GM12878 (cell line): ENCODE data around the gene SMARCC2. TPM values are rescaled to one million over a fixed set of nuclear protein-coding genes. Genes with fewer than 3 reads are reported as not detected.

Experiments used
- ATAC-seq: fragments of 200-7000 bp; cut with Tn5 transposase; 3 replicates; pipeline ENCODE4 v1.9.1; 2020; ENCODE audit warnings: mild to moderate bottlenecking, moderate library complexity
- BruUV-seq: library from RNA; stranded (reverse); fragments of 400-500 nt; replicated peaks from 2 replicates; lab custom pipeline; 2021; lab: Mats Ljungman, UMichigan
- CTCF ChIA-PET: fragments of 300-600 bp; sonication (Branson Sonifier 250); formaldehyde crosslinking; extraction: SDS; loops from one replicate; lab custom pipeline; 2021; ENCODE audit warnings: inconsistent platforms; lab: Yijun Ruan, JAX
- POLR2A ChIA-PET: fragments of 350-600 bp; formaldehyde crosslinking; extraction: SDS; loops from one replicate; lab custom pipeline; 2021; ENCODE audit warnings: inconsistent platforms; lab: Charles Lee
- RAD21 ChIA-PET: fragments of 300-600 bp; sonication (Branson Sonifier 250); formaldehyde crosslinking; loops from one replicate; lab custom pipeline; 2023; ENCODE audit warnings: antibody characterized with exemption; ENCODE audit not compliant: unreplicated experiment; lab: Charles Lee
- SMC1A ChIA-PET: fragments of 300-600 bp; sonication (Branson Sonifier 250); formaldehyde crosslinking; loops from one replicate; lab custom pipeline; 2023; ENCODE audit not compliant: unreplicated experiment, uncharacterized antibody; lab: Charles Lee
- DNase-seq: peaks from one replicate; pipeline ENCODE4 v3.0.0-alpha.2; 2011; ENCODE audit warnings: low read depth, low spot score
- FAIRE-seq: peaks from 3 replicates; lab custom pipeline; 2011; peaks lifted over from hg19 to GRCh38; lab: Jason Lieb, UNC
- H2AFZ ChIP-seq: 2 replicates; pipeline ENCODE4 v1.6.0; 2011; ENCODE audit warnings: low read depth, low read length, control low read depth; ENCODE audit not compliant: control insufficient read depth
- H3K27ac ChIP-seq: 2 replicates; pipeline ENCODE4 v1.5.1; 2011; ENCODE audit warnings: control low read depth; ENCODE audit not compliant: control insufficient read depth, insufficient read depth
- H3K27me3 ChIP-seq, 2 experiments: replicated peaks in 1 of 2; 2 replicates each; pipeline versions ENCODE4 v1.6.0 to v1.6.1; 2011; ENCODE audit warnings: low read length in 1 of 2; ENCODE audit not compliant: control insufficient read depth in 2 of 2, insufficient read depth in 2 of 2
- H3K36me3 ChIP-seq, 2 experiments: 2 replicates each; pipeline ENCODE4 v1.5.1; 2011; ENCODE audit warnings: low read length in 1 of 2; ENCODE audit not compliant: control insufficient read depth in 2 of 2, insufficient read depth in 2 of 2
- H3K4me1 ChIP-seq: 2 replicates; pipeline ENCODE4 v1.6.1; 2011; ENCODE audit warnings: mild to moderate bottlenecking, low read length, moderate library complexity, mixed read lengths; ENCODE audit not compliant: control insufficient read depth, insufficient read depth
- H3K4me2 ChIP-seq: 2 replicates; pipeline ENCODE4 v1.6.0; 2011; ENCODE audit warnings: control low read depth; ENCODE audit not compliant: control insufficient read depth, insufficient read depth
- H3K4me3 ChIP-seq: fragments of 200-600 bp; sonication (generic); 2 replicates; pipeline ENCODE4 v1.5.1; 2016
- H3K79me2 ChIP-seq: 2 replicates; pipeline ENCODE4 v1.6.0; 2011; ENCODE audit warnings: low read length; ENCODE audit not compliant: control insufficient read depth, insufficient read depth
- H3K9ac ChIP-seq: 2 replicates; pipeline ENCODE4 v1.8.0; 2011; ENCODE audit warnings: low read length, control low read depth, mixed read lengths; ENCODE audit not compliant: control insufficient read depth, insufficient read depth
- H3K9me3 ChIP-seq: replicated peaks from 3 replicates; pipeline ENCODE4 v1.5.1; 2011; ENCODE audit warnings: mild to moderate bottlenecking, low read length; ENCODE audit not compliant: control insufficient read depth, insufficient read depth
- H4K20me1 ChIP-seq: 2 replicates; pipeline ENCODE4 v1.6.0; 2011; ENCODE audit not compliant: control insufficient read depth, insufficient read depth
- ATF7 ChIP-seq: fragments of 450-650 bp; IDR thresholded peaks from 2 replicates; pipeline ENCODE4 v1.6.1; 2016; ENCODE audit warnings: low read depth, mild to moderate bottlenecking
- BHLHE40 ChIP-seq, 2 experiments: fragments of 450-650 bp in 1 of 2; IDR thresholded peaks; 2 replicates each; pipeline ENCODE4 v1.6.1; 2011 to 2017; ENCODE audit warnings: low read depth in 2 of 2, borderline replicate concordance in 1 of 2, improper control_type of control experiment in 1 of 2, low read length in 1 of 2, mild to moderate bottlenecking in 1 of 2
- CREB1 ChIP-seq: IDR thresholded peaks from 2 replicates; pipeline ENCODE4 v1.6.1; 2012; ENCODE audit warnings: low read depth, mild to moderate bottlenecking, inconsistent platforms
- CREM ChIP-seq: IDR thresholded peaks from 2 replicates; pipeline ENCODE4 v1.6.1; 2014; ENCODE audit warnings: antibody characterized with exemption, low read depth
- EGR1 ChIP-seq, 2 experiments: IDR thresholded peaks; 1 replicate in 1 of 2; 2 replicates in 1 of 2; pipeline ENCODE4 v1.6.1; 2011 to 2012; ENCODE audit warnings: low read depth in 2 of 2, low read length in 2 of 2, borderline replicate concordance in 1 of 2, mild to moderate bottlenecking in 1 of 2, moderate library complexity in 1 of 2
- HDGF ChIP-seq: fragments of 450-650 bp; IDR thresholded peaks from 2 replicates; pipeline ENCODE4 v1.6.1; 2016; ENCODE audit warnings: antibody characterized with exemption
- KLF5 ChIP-seq: fragments of 450-650 bp; IDR thresholded peaks from 2 replicates; pipeline ENCODE4 v1.6.1; 2014; ENCODE audit warnings: mild to moderate bottlenecking; ENCODE audit not compliant: partially characterized antibody
- LARP7 ChIP-seq: fragments of 450-650 bp; IDR thresholded peaks from 2 replicates; pipeline ENCODE4 v1.6.1; 2017; ENCODE audit warnings: mild to moderate bottlenecking
- NFYB ChIP-seq: IDR thresholded peaks from 2 replicates; pipeline ENCODE4 v1.6.1; 2011; ENCODE audit warnings: low read depth, mild to moderate bottlenecking, low read length, improper control_type of control experiment, moderate library complexity; ENCODE audit not compliant: insufficient read depth
- NR2C1 ChIP-seq: fragments of 450-650 bp; IDR thresholded peaks from 2 replicates; pipeline ENCODE4 v1.6.1; 2017; ENCODE audit warnings: antibody characterized with exemption, mild to moderate bottlenecking, moderate library complexity
- SMARCA5 ChIP-seq: fragments of 450-650 bp; IDR thresholded peaks from 2 replicates; pipeline ENCODE4 v1.6.1; 2017; ENCODE audit warnings: mild to moderate bottlenecking
- TARDBP ChIP-seq: IDR thresholded peaks from 2 replicates; pipeline ENCODE4 v1.6.1; 2016; ENCODE audit warnings: borderline replicate concordance
- TCF7 ChIP-seq: IDR thresholded peaks from 2 replicates; pipeline ENCODE4 v1.6.1; 2014; ENCODE audit warnings: antibody characterized with exemption, borderline replicate concordance
- YBX1 ChIP-seq: fragments of 450-650 bp; IDR thresholded peaks from 2 replicates; pipeline ENCODE4 v1.6.1; 2016; ENCODE audit warnings: antibody characterized with exemption
- WGBS: methylation state at CpG from one replicate; pipeline ENCODE4 v1.1.6; 2016; ENCODE audit warnings: low lambda C conversion rate; ENCODE audit not compliant: insufficient replicate concordance, insufficient coverage; ENCODE audit errors: missing lambda C conversion rate; 5-methylcytosine and 5-hydroxymethylcytosine counted together
- in situ Hi-C: fragments of 300-500 bp; cut with MboI; formaldehyde crosslinking; loops from 9 replicates; pipeline ENCODE4 v1.14.3; 2018; ENCODE audit warnings: mixed read lengths
- intact Hi-C: fragments of 100-400 bp; cut with micrococcal nuclease; formaldehyde crosslinking; loops from one replicate; pipeline ENCODE4 v1.14.2; 2022; ENCODE audit not compliant: unreplicated experiment
- polyA plus RNA-seq, 11 experiments: library from polyadenylated mRNA; depleted of rRNA in 4 of 11; unstranded in 6 of 11; stranded (reverse) in 5 of 11; fragments of >200 nt; fragmentation: Nextera tagmentation in 4 of 11; fragmentation: Illumina TruSeq in 1 of 11; extraction: Ambion mirVana in 4 of 11; extraction: Trizol in 1 of 11; gene quantifications; 1 replicate in 1 of 11; 2 replicates in 10 of 11; pipeline versions ENCODE4 v1.2.1 to v1.2.3, GENCODE V29; 2011 to 2016; ENCODE audit warnings: inconsistent platforms in 2 of 11, missing spikeins in 2 of 11, low read depth in 1 of 11
- total RNA-seq, 4 experiments: library from RNA; depleted of rRNA in 3 of 4; stranded (reverse); fragments of >200 nt in 3 of 4; fragmentation: Illumina TruSeq in 1 of 4; extraction: Trizol in 1 of 4; gene quantifications; 2 replicates each; pipeline versions ENCODE4 v1.2.1 to v1.2.3, GENCODE V29; 2013 to 2021
- TF ChIP-seq, protein P1 (sequence below): fragments of 450-650 bp; IDR thresholded peaks from 2 replicates; pipeline ENCODE4 v1.6.1; 2016; ENCODE audit warnings: mild to moderate bottlenecking, moderate library complexity, borderline replicate concordance
- TF ChIP-seq, protein P2 (sequence below): IDR thresholded peaks from 2 replicates; pipeline ENCODE4 v1.6.1; 2011; ENCODE audit warnings: mild to moderate bottlenecking, low read depth, low read length, moderate library complexity; ENCODE audit not compliant: insufficient replicate concordance

Gene SMARCC2
- total and polyA plus RNA-seq, 10 of the 15 experiments (the other 5 are each of a cell fraction or from before 2014, with no cell fraction given): 13.6 to 71.2 (median 42.3) TPM

DNA sequence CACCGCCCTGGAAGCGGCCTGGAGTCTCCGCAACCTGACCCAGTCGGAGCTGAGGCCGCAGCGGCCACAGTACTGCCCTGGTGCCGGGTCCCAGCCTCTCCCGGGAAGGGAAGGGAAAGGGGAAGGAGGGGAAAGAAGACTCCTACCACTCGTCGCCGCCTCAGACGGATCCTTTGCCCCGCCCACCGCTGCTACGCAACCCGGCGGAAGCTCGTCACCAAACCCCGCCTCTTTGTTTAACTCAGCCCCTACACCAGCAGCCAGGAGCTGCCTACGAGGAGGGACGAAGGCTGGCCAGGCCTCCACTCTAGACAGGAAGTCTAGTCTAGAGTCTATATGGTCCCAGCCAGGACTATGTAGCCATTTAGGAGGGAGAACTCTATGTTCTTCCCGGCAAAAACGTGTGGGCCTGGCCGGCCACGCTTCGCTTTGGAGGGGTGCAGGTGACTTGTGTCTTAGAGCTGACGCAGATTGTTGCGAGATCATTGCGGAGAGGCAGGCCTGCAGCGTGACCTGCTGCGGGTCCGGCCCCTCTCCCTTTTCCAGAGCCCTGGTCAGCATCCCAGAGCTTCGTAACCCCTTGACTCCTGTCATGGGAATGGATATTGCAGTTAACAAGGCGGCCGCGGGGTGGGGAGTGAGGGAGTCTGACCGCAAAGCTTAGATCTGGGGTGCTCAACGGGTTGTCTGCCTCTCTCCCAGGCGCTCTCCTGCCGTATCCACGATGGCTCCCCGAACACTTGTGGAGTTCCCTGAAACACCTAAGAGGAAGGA, 32.7 kb upstream of the SMARCC2 start, which contains the start of gene RNF41 (continued):
- TF ChIP-seq, protein P1, sequence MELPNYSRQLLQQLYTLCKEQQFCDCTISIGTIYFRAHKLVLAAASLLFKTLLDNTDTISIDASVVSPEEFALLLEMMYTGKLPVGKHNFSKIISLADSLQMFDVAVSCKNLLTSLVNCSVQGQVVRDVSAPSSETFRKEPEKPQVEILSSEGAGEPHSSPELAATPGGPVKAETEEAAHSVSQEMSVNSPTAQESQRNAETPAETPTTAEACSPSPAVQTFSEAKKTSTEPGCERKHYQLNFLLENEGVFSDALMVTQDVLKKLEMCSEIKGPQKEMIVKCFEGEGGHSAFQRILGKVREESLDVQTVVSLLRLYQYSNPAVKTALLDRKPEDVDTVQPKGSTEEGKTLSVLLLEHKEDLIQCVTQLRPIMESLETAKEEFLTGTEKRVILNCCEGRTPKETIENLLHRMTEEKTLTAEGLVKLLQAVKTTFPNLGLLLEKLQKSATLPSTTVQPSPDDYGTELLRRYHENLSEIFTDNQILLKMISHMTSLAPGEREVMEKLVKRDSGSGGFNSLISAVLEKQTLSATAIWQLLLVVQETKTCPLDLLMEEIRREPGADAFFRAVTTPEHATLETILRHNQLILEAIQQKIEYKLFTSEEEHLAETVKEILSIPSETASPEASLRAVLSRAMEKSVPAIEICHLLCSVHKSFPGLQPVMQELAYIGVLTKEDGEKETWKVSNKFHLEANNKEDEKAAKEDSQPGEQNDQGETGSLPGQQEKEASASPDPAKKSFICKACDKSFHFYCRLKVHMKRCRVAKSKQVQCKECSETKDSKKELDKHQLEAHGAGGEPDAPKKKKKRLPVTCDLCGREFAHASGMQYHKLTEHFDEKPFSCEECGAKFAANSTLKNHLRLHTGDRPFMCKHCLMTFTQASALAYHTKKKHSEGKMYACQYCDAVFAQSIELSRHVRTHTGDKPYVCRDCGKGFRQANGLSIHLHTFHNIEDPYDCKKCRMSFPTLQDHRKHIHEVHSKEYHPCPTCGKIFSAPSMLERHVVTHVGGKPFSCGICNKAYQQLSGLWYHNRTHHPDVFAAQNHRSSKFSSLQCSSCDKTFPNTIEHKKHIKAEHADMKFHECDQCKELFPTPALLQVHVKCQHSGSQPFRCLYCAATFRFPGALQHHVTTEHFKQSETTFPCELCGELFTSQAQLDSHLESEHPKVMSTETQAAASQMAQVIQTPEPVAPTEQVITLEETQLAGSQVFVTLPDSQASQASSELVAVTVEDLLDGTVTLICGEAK: peak; percentile 85; the same call in 1 of the 2 replicates
- no peak for TF ChIP-seq TCF7
- peak; percentile 93 for TF ChIP-seq CREB1

DNA sequence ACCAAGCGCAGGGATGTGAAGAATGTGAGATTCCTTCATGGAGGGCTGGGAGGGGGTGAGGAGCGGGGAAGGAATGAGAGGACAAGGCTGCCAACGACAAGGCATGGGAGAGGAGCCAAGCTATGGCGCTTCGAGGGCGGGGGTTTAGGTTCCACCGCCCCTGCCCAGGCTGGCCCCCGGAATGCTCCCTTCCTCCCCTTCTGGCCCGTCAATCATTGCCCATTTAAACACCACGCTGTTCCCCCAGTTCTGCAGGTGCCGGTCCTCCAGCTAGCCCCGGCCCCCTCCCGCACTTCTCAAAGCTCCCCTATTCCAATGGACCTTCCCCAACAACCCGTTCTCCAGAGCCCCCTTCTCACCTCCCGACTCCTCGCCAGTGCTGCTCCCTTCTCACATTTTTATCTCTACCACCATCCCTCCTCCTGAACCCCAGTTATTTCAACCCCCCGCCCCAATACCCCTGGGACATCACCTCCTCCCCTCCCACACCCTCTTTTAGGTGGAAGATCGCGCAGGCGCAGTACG, 32.0 kb upstream of the SMARCC2 start:
- H3K4me2 ChIP-seq: peak overlapping the region; percentile 96
- CTCF ChIA-PET: interaction anchor here (0.6 to 4.2 kb wide), 24 partner anchors 12 to 483 kb away, joined by 3 to 107 read pairs (median 6); partner anchors contain the start of genes ANKRD52, CNPY2, COQ10A and ESYT1
- SMC1A ChIA-PET: interaction anchor here (0.9 to 3.4 kb wide), 18 partner anchors 10 to 247 kb away, joined by 3 to 33 read pairs (median 6); partner anchors contain the start of genes ANKRD52, CNPY2, ESYT1 and SMARCC2
- peak overlapping the region; percentile 96 for H2AFZ ChIP-seq
- H3K4me1 ChIP-seq: 0 out of 2 replicates have a peak, but pooled peaks cover 3% of the 10 kb centered on the region
- H4K20me1 ChIP-seq: no peaks in the 10 kb centered on the region
- peaks cover 30% of the 10 kb centered on the region for H3K79me2 ChIP-seq
- TSS peak; percentile 96 for BruUV-seq
- H3K36me3 ChIP-seq: no peaks in the 10 kb centered on the region; a peak in 1 of 4 replicates
- H3K9me3 ChIP-seq: no peaks in the 10 kb centered on the region; the same call in 2 of the 3 replicates
- H3K27me3 ChIP-seq: no peaks in the 10 kb centered on the region
- POLR2A ChIA-PET: interaction anchor here (0.5 to 4.0 kb wide), 39 partner anchors 8 to 504 kb away, joined by 3 to 68 read pairs (median 4); partner anchors contain the start of genes ANKRD52, CNPY2, COQ10A and DNAJC14
- DNase-seq: no peak
- WGBS: 2% methylated on average over 16 of the region's 21 CpGs
- in situ Hi-C loops (no loop called here), intact Hi-C loops (no loop called here)
- no peak for FAIRE-seq
- peak; percentile 28 for ATAC-seq
- H3K27ac ChIP-seq: peak overlapping the region; percentile 96
- RAD21 ChIA-PET: interaction anchor here (0.6 to 3.5 kb wide), 29 partner anchors 9 to 483 kb away, joined by 3 to 41 read pairs (median 5); partner anchors contain the start of genes ANKRD52, CNPY2, COQ10A and ESYT1
- peak overlapping the region; percentile 91 for H3K4me3 ChIP-seq
- H3K9ac ChIP-seq: peak overlapping the region; percentile 95
- TF ChIP-seq NFYB: no peak
- peak; percentile 31 to 83; a peak in 3 of 4 replicates for TF ChIP-seq BHLHE40 (IDR thresholded peaks at IDR 0.05; ENCODE audit: borderline replicate concordance in 1 of 2, low read depth in 2 of 2, low read length in 1 of 2)
- TF ChIP-seq EGR1 (IDR thresholded peaks at IDR 0.05; ENCODE audit: borderline replicate concordance in 1 of 2, low read depth in 2 of 2, low read length in 2 of 2): no peak
- TF ChIP-seq CREM: no peak
- TF ChIP-seq ATF7: peak; percentile 92
- no peak for TF ChIP-seq SMARCA5
- no peak for TF ChIP-seq NR2C1
- 0 out of 2 replicates have a peak, but pooled peaks have one; percentile 33 for TF ChIP-seq LARP7
- peak; percentile 93 for TF ChIP-seq KLF5
- TF ChIP-seq HDGF: 0 out of 2 replicates have a peak, but pooled peaks have one; percentile 24
- no peak for TF ChIP-seq TARDBP
- no peak for TF ChIP-seq YBX1
- TF ChIP-seq, protein P2, sequence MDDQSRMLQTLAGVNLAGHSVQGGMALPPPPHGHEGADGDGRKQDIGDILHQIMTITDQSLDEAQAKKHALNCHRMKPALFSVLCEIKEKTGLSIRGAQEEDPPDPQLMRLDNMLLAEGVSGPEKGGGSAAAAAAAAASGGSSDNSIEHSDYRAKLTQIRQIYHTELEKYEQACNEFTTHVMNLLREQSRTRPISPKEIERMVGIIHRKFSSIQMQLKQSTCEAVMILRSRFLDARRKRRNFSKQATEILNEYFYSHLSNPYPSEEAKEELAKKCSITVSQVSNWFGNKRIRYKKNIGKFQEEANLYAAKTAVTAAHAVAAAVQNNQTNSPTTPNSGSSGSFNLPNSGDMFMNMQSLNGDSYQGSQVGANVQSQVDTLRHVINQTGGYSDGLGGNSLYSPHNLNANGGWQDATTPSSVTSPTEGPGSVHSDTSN: peak; percentile 66
